ENCODE measurements around the gene CTNNA3.

CTNNA3 gene

DNA sequence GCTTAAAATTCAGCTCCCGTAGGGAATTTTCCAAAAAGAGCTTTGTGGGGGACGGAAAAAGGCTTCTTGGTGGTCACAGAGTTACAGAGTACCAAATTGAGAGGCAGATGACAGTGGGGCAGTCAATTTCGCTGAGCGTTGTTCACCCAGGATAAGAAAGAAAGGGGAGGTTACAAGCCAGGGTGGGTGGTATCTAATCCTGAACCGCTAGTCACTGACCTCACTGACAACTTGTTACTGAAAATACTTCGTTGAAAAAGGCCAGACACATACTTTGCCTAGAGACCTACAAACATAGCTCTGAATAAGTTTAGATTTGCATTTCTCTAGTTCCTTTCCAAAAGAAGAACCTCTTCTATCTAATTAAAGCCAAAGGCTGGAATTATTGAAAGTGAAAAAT, at the start of gene CTNNA3:
CTNNA3 (minus strand) TSS at position 167 of the 400 bp plus-strand sequence.
- H3K9me3 ChIP-seq (ENCODE audit: control insufficient read depth, low read length), result no peaks in the 10 kb centered on the region
- no peaks in the 10 kb centered on the region for H3K27me3 ChIP-seq (ENCODE audit: control insufficient read depth, insufficient read depth, low read length)
- no peak within 1 kb of the TSS for H3K4me2 ChIP-seq (ENCODE audit: low read length)
- no peak within 1 kb of the TSS for H3K9ac ChIP-seq
- H3K79me2 ChIP-seq, result no peaks in the 10 kb centered on the region
- no peaks in the 10 kb centered on the region for H3K36me3 ChIP-seq (ENCODE audit: control insufficient read depth, insufficient read depth, low read length)
- H3K4me1 ChIP-seq, result no peaks in the 10 kb centered on the region
- H2AFZ ChIP-seq, result no peak within 1 kb of the TSS
- no peak within 1 kb of the TSS for H3K27ac ChIP-seq
- H3K4me3 ChIP-seq (ENCODE audit: low read depth, low read length), result no peak within 1 kb of the TSS
- TF ChIP-seq, protein P1, sequence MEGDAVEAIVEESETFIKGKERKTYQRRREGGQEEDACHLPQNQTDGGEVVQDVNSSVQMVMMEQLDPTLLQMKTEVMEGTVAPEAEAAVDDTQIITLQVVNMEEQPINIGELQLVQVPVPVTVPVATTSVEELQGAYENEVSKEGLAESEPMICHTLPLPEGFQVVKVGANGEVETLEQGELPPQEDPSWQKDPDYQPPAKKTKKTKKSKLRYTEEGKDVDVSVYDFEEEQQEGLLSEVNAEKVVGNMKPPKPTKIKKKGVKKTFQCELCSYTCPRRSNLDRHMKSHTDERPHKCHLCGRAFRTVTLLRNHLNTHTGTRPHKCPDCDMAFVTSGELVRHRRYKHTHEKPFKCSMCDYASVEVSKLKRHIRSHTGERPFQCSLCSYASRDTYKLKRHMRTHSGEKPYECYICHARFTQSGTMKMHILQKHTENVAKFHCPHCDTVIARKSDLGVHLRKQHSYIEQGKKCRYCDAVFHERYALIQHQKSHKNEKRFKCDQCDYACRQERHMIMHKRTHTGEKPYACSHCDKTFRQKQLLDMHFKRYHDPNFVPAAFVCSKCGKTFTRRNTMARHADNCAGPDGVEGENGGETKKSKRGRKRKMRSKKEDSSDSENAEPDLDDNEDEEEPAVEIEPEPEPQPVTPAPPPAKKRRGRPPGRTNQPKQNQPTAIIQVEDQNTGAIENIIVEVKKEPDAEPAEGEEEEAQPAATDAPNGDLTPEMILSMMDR (IDR thresholded peaks at IDR 0.05), result no peak

- no peaks in the 10 kb centered on the region for H3K4me1 ChIP-seq
- H2AFZ ChIP-seq, result no peak overlapping the region
- no peaks in the 10 kb centered on the region for H3K9me3 ChIP-seq (ENCODE audit: control insufficient read depth, low read length)
- H3K4me3 ChIP-seq (ENCODE audit: low read depth, low read length), result no peak overlapping the region
- no peak overlapping the region for H3K4me2 ChIP-seq (ENCODE audit: low read length)
- no peak overlapping the region for H3K9ac ChIP-seq
- H3K36me3 ChIP-seq (ENCODE audit: control insufficient read depth, insufficient read depth, low read length), result no peaks in the 10 kb centered on the region
- H3K79me2 ChIP-seq, result no peaks in the 10 kb centered on the region
- TF ChIP-seq, protein P1 (IDR thresholded peaks at IDR 0.05), result no peak
- H3K27me3 ChIP-seq (ENCODE audit: control insufficient read depth, insufficient read depth, low read length), result no peaks in the 10 kb centered on the region
- no peak overlapping the region for H3K27ac ChIP-seq
These were observed 39.4 kb upstream of the CTNNA3 start for GRCh38 chr10:67735430-67735829.

DNA sequence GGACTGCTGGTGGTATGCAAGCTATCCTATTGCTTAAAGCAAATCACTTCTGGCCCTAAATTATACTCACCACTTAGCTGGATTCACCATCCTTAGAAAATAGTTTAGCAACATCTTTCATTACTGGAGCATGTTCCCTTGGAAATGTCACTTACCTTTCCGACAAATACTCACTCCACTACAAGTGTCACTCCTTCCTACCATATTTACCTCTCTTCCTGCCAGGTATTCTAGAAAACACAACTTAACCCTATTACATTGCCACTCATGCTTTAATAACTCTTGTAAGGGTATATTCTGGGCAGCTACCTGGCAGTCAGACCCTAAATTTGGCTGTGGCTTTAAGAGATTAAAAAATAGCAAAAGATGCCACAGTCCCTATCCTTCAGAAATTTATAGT, 37.5 kb upstream of the CTNNA3 start:
- Histone ChIP-seq H3K4me3 (ENCODE audit: low read depth, low read length) (no peak overlapping the region), H3K9me3 (ENCODE audit: control insufficient read depth, low read length) (no peaks in the 10 kb centered on the region), H3K4me1 (no peaks in the 10 kb centered on the region), H3K4me2 (ENCODE audit: low read length) (no peak overlapping the region), H3K36me3 (ENCODE audit: control insufficient read depth, insufficient read depth, low read length) (no peaks in the 10 kb centered on the region), H3K79me2 (no peaks in the 10 kb centered on the region), H2AFZ (no peak overlapping the region), H3K27me3 (ENCODE audit: control insufficient read depth, insufficient read depth, low read length) (no peaks in the 10 kb centered on the region), H3K27ac (no peak overlapping the region), H3K9ac (no peak overlapping the region)
- TF ChIP-seq, protein P1 (IDR thresholded peaks at IDR 0.05), result no peak

DNA sequence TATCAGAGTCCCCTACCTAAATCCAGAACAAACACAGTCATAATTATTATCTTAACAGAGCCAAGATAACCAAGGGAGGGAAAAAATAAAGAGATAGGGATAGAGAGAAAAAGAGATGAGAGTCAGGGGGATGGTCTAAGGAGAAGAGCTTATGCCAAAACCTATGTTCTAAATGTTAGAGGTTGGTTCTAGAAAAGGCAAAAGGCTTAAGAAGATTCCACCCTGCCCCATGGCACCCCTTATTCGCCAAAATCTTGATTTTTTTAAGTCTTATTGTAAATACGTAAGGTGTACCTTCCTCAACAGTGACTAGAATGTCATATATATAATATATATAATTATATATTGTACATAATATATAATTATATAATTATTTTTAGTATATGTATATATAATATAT, 29.6 kb upstream of the CTNNA3 start:
- Histone ChIP-seq H3K9me3 (ENCODE audit: control insufficient read depth, low read length) (no peaks in the 10 kb centered on the region), H3K27ac (no peak overlapping the region), H3K4me2 (ENCODE audit: low read length) (no peak overlapping the region), H3K36me3 (ENCODE audit: control insufficient read depth, insufficient read depth, low read length) (no peaks in the 10 kb centered on the region), H3K9ac (no peak overlapping the region), H3K27me3 (ENCODE audit: control insufficient read depth, insufficient read depth, low read length) (no peaks in the 10 kb centered on the region), H2AFZ (no peak overlapping the region), H3K79me2 (no peaks in the 10 kb centered on the region), H3K4me1 (no peaks in the 10 kb centered on the region), H3K4me3 (ENCODE audit: low read depth, low read length) (no peak overlapping the region)
- TF ChIP-seq, protein P1 (IDR thresholded peaks at IDR 0.05), result no peak

- Histone ChIP-seq H3K9ac (no peak overlapping the region), H3K27me3 (ENCODE audit: control insufficient read depth, insufficient read depth, low read length) (no peaks in the 10 kb centered on the region), H3K4me2 (ENCODE audit: low read length) (no peak overlapping the region), H3K9me3 (ENCODE audit: control insufficient read depth, low read length) (no peaks in the 10 kb centered on the region), H3K36me3 (ENCODE audit: control insufficient read depth, insufficient read depth, low read length) (no peaks in the 10 kb centered on the region), H3K4me1 (no peaks in the 10 kb centered on the region), H3K79me2 (no peaks in the 10 kb centered on the region), H3K4me3 (ENCODE audit: low read depth, low read length) (no peak overlapping the region), H3K27ac (no peak overlapping the region), H2AFZ (no peak overlapping the region)
- TF ChIP-seq, protein P1 (IDR thresholded peaks at IDR 0.05), result no peak
These were observed 27.6 kb upstream of the CTNNA3 start for GRCh38 chr10:67723601-67724000.

Data from parathyroid adenoma (tissue), 2 donors.